Skeletal muscle satellite cell (primary cell): Measurements from ENCODE around the gene MAIP1.

ENCODE experiments used
- H3K27me3 ChIP-seq: 2 replicates; pipeline ENCODE4 v1.7.0; 2013; ENCODE audit warnings: low read length; ENCODE audit not compliant: control insufficient read depth, insufficient read depth
- H3K36me3 ChIP-seq: 2 replicates; pipeline ENCODE4 v1.7.0; 2013; ENCODE audit warnings: mild to moderate bottlenecking, control low read depth, low read length; ENCODE audit not compliant: insufficient read depth
- H3K4me1 ChIP-seq: 2 replicates; pipeline ENCODE4 v1.7.0; 2013; ENCODE audit warnings: low read length; ENCODE audit not compliant: control insufficient read depth, insufficient read depth
- H3K4me2 ChIP-seq: 2 replicates; pipeline ENCODE4 v1.7.0; 2013; ENCODE audit warnings: mild to moderate bottlenecking, low read length
- H3K4me3 ChIP-seq: 2 replicates; pipeline ENCODE4 v1.7.0; 2013; ENCODE audit warnings: low read length
- H3K9ac ChIP-seq: 2 replicates; pipeline ENCODE4 v1.7.0; 2013; ENCODE audit warnings: mild to moderate bottlenecking, low read depth, low read length, moderate library complexity
- H3K9me3 ChIP-seq: replicated peaks from 2 replicates; pipeline ENCODE4 v1.7.0; 2013; ENCODE audit warnings: mild to moderate bottlenecking, control low read depth, low read length

MAIP1 gene

GRCh38 chr2:199951023-199951422 lies 4.4 kb upstream of the MAIP1 start:
- Histone ChIP-seq H3K4me3 (no peak overlapping the region), H3K36me3 (peaks cover 17% of the 10 kb centered on the region), H3K9me3 (no peaks in the 10 kb centered on the region), H3K4me2 (no peak overlapping the region), H3K9ac (no peak overlapping the region), H3K4me1 (peaks cover 13% of the 10 kb centered on the region), H3K27me3 (no peaks in the 10 kb centered on the region)

GRCh38 chr2:199955007-199955338 lies 409 bp upstream of the MAIP1 start:
- peaks cover 8% of the 10 kb centered on the region for H3K36me3 ChIP-seq
- H3K4me3 ChIP-seq: peak overlapping the region; percentile 93
- peaks cover 21% of the 10 kb centered on the region for H3K4me1 ChIP-seq
- H3K9ac ChIP-seq: peak overlapping the region; percentile 88
- no peaks in the 10 kb centered on the region for H3K27me3 ChIP-seq
- H3K9me3 ChIP-seq: no peaks in the 10 kb centered on the region
- peak overlapping the region; percentile 93 for H3K4me2 ChIP-seq

- H3K27me3 ChIP-seq: no peaks in the 10 kb centered on the region
Measured at GRCh38 chr2:199956062-199956380, 639 bp downstream of the MAIP1 start.

GRCh38 chr2:199958014-199958413 lies 2.6 kb downstream of the MAIP1 start:
- H3K4me2 ChIP-seq: peak overlapping the region; percentile 44
- peaks cover 35% of the 10 kb centered on the region for H3K36me3 ChIP-seq
- no peak overlapping the region for H3K9ac ChIP-seq
- no peak overlapping the region for H3K4me3 ChIP-seq
- H3K4me1 ChIP-seq: peaks cover 21% of the 10 kb centered on the region
- H3K9me3 ChIP-seq: no peaks in the 10 kb centered on the region
- no peaks in the 10 kb centered on the region for H3K27me3 ChIP-seq

More at GRCh38 chr2:199956062-199956380, 639 bp downstream of the MAIP1 start:
- H3K4me1 ChIP-seq: peaks cover 21% of the 10 kb centered on the region
- H3K9ac ChIP-seq: peak overlapping the region; percentile 88
- H3K4me2 ChIP-seq: peak overlapping the region; percentile 93
- H3K36me3 ChIP-seq: peaks cover 18% of the 10 kb centered on the region
- peak overlapping the region; percentile 93 for H3K4me3 ChIP-seq
- no peaks in the 10 kb centered on the region for H3K9me3 ChIP-seq

GRCh38 chr2:199962203-199962602 lies 6.8 kb downstream of the MAIP1 start:
- H3K4me2 ChIP-seq: no peak overlapping the region
- H3K4me1 ChIP-seq: peaks cover 5% of the 10 kb centered on the region
- no peak overlapping the region for H3K4me3 ChIP-seq
- no peak overlapping the region for H3K9ac ChIP-seq
- H3K36me3 ChIP-seq: peaks cover 68% of the 10 kb centered on the region
- H3K9me3 ChIP-seq: no peaks in the 10 kb centered on the region
- no peaks in the 10 kb centered on the region for H3K27me3 ChIP-seq

- Histone ChIP-seq H3K9ac (no peak overlapping the region), H3K4me1 (no peaks in the 10 kb centered on the region), H3K9me3 (no peaks in the 10 kb centered on the region), H3K4me3 (no peak overlapping the region), H3K27me3 (no peaks in the 10 kb centered on the region), H3K36me3 (peaks cover 53% of the 10 kb centered on the region), H3K4me2 (no peak overlapping the region)
Measured at GRCh38 chr2:199966405-199966804, 11.0 kb downstream of the MAIP1 start.

GRCh38 chr2:199966976-199967375 lies 11.6 kb downstream of the MAIP1 start:
- Histone ChIP-seq H3K9ac (no peak overlapping the region), H3K9me3 (no peaks in the 10 kb centered on the region), H3K4me2 (no peak overlapping the region), H3K27me3 (no peaks in the 10 kb centered on the region), H3K36me3 (peaks cover 47% of the 10 kb centered on the region), H3K4me3 (no peak overlapping the region), H3K4me1 (no peaks in the 10 kb centered on the region)

GRCh38 chr2:199968126-199968525 lies 12.7 kb downstream of the MAIP1 start:
- no peaks in the 10 kb centered on the region for H3K4me1 ChIP-seq
- no peak overlapping the region for H3K4me2 ChIP-seq
- no peaks in the 10 kb centered on the region for H3K27me3 ChIP-seq
- H3K9me3 ChIP-seq: no peaks in the 10 kb centered on the region
- H3K9ac ChIP-seq: no peak overlapping the region
- H3K4me3 ChIP-seq: no peak overlapping the region
- peaks cover 39% of the 10 kb centered on the region for H3K36me3 ChIP-seq

- Histone ChIP-seq H3K9ac (no peak overlapping the region), H3K9me3 (no peaks in the 10 kb centered on the region), H3K4me1 (no peaks in the 10 kb centered on the region), H3K36me3 (peaks cover 8% of the 10 kb centered on the region), H3K4me2 (no peak overlapping the region), H3K4me3 (no peak overlapping the region), H3K27me3 (no peaks in the 10 kb centered on the region)
Measured at GRCh38 chr2:199972088-199972626, 16.8 kb downstream of the MAIP1 start.

GRCh38 chr2:199973703-199974102 lies 18.3 kb downstream of the MAIP1 start:
- peaks cover 13% of the 10 kb centered on the region for H3K4me1 ChIP-seq
- no peak overlapping the region for H3K4me2 ChIP-seq
- H3K9me3 ChIP-seq: no peaks in the 10 kb centered on the region
- no peak overlapping the region for H3K9ac ChIP-seq
- no peak overlapping the region for H3K4me3 ChIP-seq
- peaks cover 1% of the 10 kb centered on the region for H3K36me3 ChIP-seq
- no peaks in the 10 kb centered on the region for H3K27me3 ChIP-seq

GRCh38 chr2:199975273-199975895 lies 20.0 kb downstream of the MAIP1 start:
- no peaks in the 10 kb centered on the region for H3K9me3 ChIP-seq
- H3K9ac ChIP-seq: no peak overlapping the region
- H3K4me2 ChIP-seq: no peak overlapping the region
- H3K27me3 ChIP-seq: no peaks in the 10 kb centered on the region
- H3K36me3 ChIP-seq: no peaks in the 10 kb centered on the region
- H3K4me3 ChIP-seq: no peak overlapping the region
- peaks cover 24% of the 10 kb centered on the region for H3K4me1 ChIP-seq

- Histone ChIP-seq H3K27me3 (no peaks in the 10 kb centered on the region), H3K9ac (peak overlapping the region; percentile 15), H3K36me3 (no peaks in the 10 kb centered on the region), H3K4me2 (peak overlapping the region; percentile 69), H3K4me3 (peak overlapping the region; percentile 28), H3K4me1 (peaks cover 24% of the 10 kb centered on the region), H3K9me3 (no peaks in the 10 kb centered on the region)
Measured at GRCh38 chr2:199977984-199978415, 22.6 kb downstream of the MAIP1 start.
